Measurements from ENCODE around the gene MAN2A2.

DNA sequence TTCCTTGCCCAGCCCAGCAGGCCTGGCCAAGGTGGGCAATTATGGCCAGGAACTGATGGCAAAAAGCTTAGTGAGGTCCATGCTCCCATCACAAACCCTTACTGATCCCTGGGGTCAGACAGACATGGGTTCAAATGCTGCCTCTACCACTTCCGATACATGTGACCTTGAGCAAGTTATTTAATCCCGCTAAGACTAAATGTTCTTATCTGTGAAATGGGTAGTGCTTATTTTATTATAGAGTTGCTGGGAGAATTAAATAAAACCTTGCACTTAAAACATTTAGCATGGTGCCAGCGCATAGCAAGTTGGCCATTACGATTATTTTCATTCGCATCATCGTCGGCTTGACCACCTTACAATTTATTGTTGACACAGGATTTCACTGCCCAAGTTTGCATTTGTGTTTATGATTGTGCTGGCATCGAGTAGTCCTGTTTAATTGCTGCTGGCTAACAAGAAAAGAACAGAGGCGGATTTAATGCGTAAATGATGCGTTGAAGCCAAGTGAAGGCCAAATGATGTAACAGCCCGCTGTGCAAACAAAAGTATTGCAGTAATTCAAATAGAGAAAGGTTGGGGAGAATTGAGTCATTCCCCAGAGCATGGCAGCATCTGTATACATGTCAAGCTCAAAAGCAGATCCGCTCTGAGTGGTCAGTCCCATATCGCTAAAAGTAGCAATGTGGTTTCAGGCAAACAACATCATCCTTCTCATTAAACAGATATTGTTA is 42.0 kb upstream of the MAN2A2 start:
- TF ChIP-seq, protein P1, sequence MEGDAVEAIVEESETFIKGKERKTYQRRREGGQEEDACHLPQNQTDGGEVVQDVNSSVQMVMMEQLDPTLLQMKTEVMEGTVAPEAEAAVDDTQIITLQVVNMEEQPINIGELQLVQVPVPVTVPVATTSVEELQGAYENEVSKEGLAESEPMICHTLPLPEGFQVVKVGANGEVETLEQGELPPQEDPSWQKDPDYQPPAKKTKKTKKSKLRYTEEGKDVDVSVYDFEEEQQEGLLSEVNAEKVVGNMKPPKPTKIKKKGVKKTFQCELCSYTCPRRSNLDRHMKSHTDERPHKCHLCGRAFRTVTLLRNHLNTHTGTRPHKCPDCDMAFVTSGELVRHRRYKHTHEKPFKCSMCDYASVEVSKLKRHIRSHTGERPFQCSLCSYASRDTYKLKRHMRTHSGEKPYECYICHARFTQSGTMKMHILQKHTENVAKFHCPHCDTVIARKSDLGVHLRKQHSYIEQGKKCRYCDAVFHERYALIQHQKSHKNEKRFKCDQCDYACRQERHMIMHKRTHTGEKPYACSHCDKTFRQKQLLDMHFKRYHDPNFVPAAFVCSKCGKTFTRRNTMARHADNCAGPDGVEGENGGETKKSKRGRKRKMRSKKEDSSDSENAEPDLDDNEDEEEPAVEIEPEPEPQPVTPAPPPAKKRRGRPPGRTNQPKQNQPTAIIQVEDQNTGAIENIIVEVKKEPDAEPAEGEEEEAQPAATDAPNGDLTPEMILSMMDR (IDR thresholded peaks at IDR 0.05; ENCODE audit: insufficient read depth, low read depth, low read length): no peak
- no peak for TF ChIP-seq EZH2 (IDR thresholded peaks at IDR 0.05; ENCODE audit: insufficient read depth, low read length)
